ENCODE measurements around the gene YJEFN3.

YJEFN3 gene

GRCh38 chr19:19499272-19499995, 29.3 kb upstream of the YJEFN3 start:
- TF ChIP-seq, protein P1, sequence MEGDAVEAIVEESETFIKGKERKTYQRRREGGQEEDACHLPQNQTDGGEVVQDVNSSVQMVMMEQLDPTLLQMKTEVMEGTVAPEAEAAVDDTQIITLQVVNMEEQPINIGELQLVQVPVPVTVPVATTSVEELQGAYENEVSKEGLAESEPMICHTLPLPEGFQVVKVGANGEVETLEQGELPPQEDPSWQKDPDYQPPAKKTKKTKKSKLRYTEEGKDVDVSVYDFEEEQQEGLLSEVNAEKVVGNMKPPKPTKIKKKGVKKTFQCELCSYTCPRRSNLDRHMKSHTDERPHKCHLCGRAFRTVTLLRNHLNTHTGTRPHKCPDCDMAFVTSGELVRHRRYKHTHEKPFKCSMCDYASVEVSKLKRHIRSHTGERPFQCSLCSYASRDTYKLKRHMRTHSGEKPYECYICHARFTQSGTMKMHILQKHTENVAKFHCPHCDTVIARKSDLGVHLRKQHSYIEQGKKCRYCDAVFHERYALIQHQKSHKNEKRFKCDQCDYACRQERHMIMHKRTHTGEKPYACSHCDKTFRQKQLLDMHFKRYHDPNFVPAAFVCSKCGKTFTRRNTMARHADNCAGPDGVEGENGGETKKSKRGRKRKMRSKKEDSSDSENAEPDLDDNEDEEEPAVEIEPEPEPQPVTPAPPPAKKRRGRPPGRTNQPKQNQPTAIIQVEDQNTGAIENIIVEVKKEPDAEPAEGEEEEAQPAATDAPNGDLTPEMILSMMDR (IDR thresholded peaks at IDR 0.05; ENCODE audit: low read depth, low read length): no peak
- no peak overlapping the region for H3K4me3 ChIP-seq (replicated peaks in 1 of 2; ENCODE audit: low read depth in 2 of 2, low read length in 2 of 2)
- no peak for DNase-seq (ENCODE audit: low read depth in 2 of 2)

DNA sequence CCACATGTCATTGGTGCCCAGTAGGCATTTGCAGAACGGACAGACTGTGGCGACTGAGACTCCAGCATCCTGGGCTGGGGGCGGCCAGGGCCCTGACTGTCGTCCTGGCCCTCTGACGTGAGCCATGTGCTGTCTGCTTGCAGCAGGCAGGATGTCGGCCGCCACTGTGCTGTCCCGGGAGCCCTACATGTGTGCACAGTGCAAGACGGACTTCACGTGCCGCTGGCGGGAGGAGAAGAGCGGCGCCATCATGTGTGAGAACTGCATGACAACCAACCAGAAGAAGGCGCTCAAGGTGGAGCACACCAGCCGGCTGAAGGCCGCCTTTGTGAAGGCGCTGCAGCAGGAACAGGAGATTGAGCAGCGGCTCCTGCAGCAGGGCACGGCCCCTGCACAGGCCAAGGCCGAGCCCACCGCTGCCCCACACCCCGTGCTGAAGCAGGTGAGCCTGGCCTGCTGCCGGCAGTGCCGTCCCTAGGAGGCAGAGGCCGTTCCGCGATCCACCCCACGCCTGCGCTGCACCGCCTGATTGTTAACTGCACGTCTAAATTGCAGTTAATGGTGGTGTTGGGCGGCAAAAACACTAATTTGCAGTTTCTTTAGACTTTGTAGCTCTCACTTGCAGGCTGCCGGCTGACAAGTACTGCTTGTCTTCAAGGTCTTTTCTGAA, 27.6 kb upstream of the YJEFN3 start:
- no peak for DNase-seq (ENCODE audit: low read depth in 2 of 2)
- TF ChIP-seq, protein P1 (IDR thresholded peaks at IDR 0.05; ENCODE audit: low read depth, low read length): no peak
- no peak overlapping the region for H3K4me3 ChIP-seq (replicated peaks in 1 of 2; ENCODE audit: low read depth in 2 of 2, low read length in 2 of 2)

- TF ChIP-seq, protein P1 (IDR thresholded peaks at IDR 0.05; ENCODE audit: low read depth, low read length): no peak
- DNase-seq (ENCODE audit: low read depth in 2 of 2): no peak
Measured at GRCh38 chr19:19501798-19502197, 26.9 kb upstream of the YJEFN3 start.

GRCh38 chr19:19502281-19502680, 26.4 kb upstream of the YJEFN3 start:
- no peak for DNase-seq (ENCODE audit: low read depth in 2 of 2)
- no peak overlapping the region for H3K4me3 ChIP-seq (replicated peaks in 1 of 2; ENCODE audit: low read depth in 2 of 2, low read length in 2 of 2)
- TF ChIP-seq, protein P1 (IDR thresholded peaks at IDR 0.05; ENCODE audit: low read depth, low read length): no peak

More at GRCh38 chr19:19501798-19502197, 26.9 kb upstream of the YJEFN3 start:
- H3K4me3 ChIP-seq (replicated peaks in 1 of 2; ENCODE audit: low read depth in 2 of 2, low read length in 2 of 2): no peak overlapping the region

DNA sequence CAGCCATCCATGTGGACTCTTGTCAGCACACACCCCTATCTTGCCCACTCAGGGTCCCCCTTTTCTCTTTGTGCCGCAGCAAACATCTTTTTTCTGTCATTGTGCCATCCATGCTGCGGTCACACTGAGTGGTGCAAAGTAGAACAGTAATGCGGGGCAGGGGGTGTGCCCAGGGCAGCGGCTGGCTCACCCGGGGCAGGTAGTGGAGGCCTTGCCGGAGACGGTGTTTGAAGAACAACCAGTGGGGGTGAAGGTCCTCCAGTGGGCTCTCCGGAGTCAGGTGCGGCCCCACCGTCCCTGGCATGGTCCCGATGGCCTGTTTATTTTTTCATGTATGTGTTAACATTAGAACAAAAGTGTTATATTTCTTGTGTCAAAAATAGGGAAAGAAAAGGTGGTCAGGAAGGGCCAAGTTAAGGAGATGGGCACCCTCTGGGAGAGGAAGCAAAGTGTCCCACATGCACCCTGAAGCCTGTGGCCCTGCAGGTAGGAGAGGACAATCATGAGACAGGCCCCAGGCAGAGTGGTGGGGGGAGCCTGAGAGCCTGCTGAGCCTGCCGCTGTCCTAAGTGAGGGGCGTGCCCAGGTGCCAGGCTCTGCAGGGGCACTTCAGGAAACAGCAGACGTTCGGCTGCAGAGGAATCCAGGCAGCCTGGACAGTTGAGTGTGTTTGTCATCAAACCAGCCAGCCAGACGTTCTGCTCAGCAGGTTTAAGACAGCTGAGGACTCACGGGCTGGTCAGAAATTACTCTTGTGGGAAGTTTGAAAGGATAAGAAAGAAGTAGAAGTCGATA, 25.7 kb upstream of the YJEFN3 start:
- TF ChIP-seq, protein P1 (IDR thresholded peaks at IDR 0.05; ENCODE audit: low read depth, low read length): no peak
- no peak for DNase-seq (ENCODE audit: low read depth in 2 of 2)

GRCh38 chr19:19504754-19505668, 23.7 kb upstream of the YJEFN3 start:
- H3K4me3 ChIP-seq (replicated peaks in 1 of 2; ENCODE audit: low read depth in 2 of 2, low read length in 2 of 2): no peak overlapping the region
- TF ChIP-seq, protein P1 (IDR thresholded peaks at IDR 0.05; ENCODE audit: low read depth, low read length): no peak
- DNase-seq (ENCODE audit: low read depth in 2 of 2): no peak

More for the DNA sequence above, 25.7 kb upstream of the YJEFN3 start:
- H3K4me3 ChIP-seq (replicated peaks in 1 of 2; ENCODE audit: low read depth in 2 of 2, low read length in 2 of 2): no peak overlapping the region
